ENCODE data around the gene RTL1.

GRCh38 chr14:100873096-100873482, 30.4 kb downstream of the RTL1 start:
- no peak for TF ChIP-seq CTCF (IDR thresholded peaks at IDR 0.05)
- no peak for TF ChIP-seq POLR2A (IDR thresholded peaks at IDR 0.05)

Data from heart left ventricle (tissue), 13 donors.